Measurements from ENCODE around the gene DDX18. TPM values are rescaled to one million over a fixed set of nuclear protein-coding genes. Genes with fewer than 3 reads are reported as not detected.

The DDX18 gene
- total RNA-seq, 1 donor from 2014 or later: 51.9 TPM

DNA sequence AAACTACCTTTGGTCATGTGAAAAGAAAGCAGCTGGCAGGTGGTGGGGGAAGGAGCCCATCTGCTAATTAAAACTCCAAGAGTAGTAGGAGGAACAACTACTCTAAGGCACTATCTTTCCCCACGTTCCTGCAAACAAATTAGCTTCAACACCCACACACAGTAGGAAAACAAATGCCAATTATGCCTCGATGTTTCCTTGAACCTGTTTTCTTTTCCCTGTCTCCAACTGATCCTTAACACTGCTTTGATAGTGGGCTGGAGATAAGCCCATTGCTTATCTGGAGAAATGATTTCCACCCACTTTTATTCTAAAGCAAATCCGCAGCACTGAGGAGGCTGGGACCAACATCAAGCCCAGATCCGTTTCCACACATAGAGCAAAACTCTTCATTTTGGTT lies 36.0 kb downstream of the DDX18 start:
- no peak for TF ChIP-seq CTCF (conservative IDR thresholded peaks at IDR 0.05; ENCODE audit: low read depth, low read length)
- no peak for DNase-seq (ENCODE audit: low read depth)
- H3K4me3 ChIP-seq (ENCODE audit: low read depth, low read length): no peak overlapping the region

- TF ChIP-seq CTCF (conservative IDR thresholded peaks at IDR 0.05; ENCODE audit: low read depth, low read length): no peak
- DNase-seq (ENCODE audit: low read depth): no peak
- no peak overlapping the region for H3K4me3 ChIP-seq (ENCODE audit: low read depth, low read length)
Measured at GRCh38 chr2:117851969-117852368, 37.5 kb downstream of the DDX18 start.

GRCh38 chr2:117853316-117853715 lies 38.8 kb downstream of the DDX18 start:
- no peak for DNase-seq (ENCODE audit: low read depth)
- H3K4me3 ChIP-seq (ENCODE audit: low read depth, low read length): no peak overlapping the region
- no peak for TF ChIP-seq CTCF (conservative IDR thresholded peaks at IDR 0.05; ENCODE audit: low read depth, low read length)

- DNase-seq (ENCODE audit: low read depth): no peak
- no peak for TF ChIP-seq CTCF (conservative IDR thresholded peaks at IDR 0.05; ENCODE audit: low read depth, low read length)
- no peak overlapping the region for H3K4me3 ChIP-seq (ENCODE audit: low read depth, low read length)
Measured at GRCh38 chr2:117853873-117854272, 39.4 kb downstream of the DDX18 start.

- TF ChIP-seq CTCF (conservative IDR thresholded peaks at IDR 0.05; ENCODE audit: low read depth, low read length): no peak
- H3K4me3 ChIP-seq (ENCODE audit: low read depth, low read length): no peak overlapping the region
- DNase-seq (ENCODE audit: low read depth): no peak
Measured at GRCh38 chr2:117854610-117855009, 40.1 kb downstream of the DDX18 start.

- no peak for DNase-seq (ENCODE audit: low read depth)
- no peak overlapping the region for H3K4me3 ChIP-seq (ENCODE audit: low read depth, low read length)
- no peak for TF ChIP-seq CTCF (conservative IDR thresholded peaks at IDR 0.05; ENCODE audit: low read depth, low read length)
Measured at GRCh38 chr2:117855886-117856285, 41.4 kb downstream of the DDX18 start.

- TF ChIP-seq CTCF (conservative IDR thresholded peaks at IDR 0.05; ENCODE audit: low read depth, low read length): no peak
- H3K4me3 ChIP-seq (ENCODE audit: low read depth, low read length): no peak overlapping the region
- peak; percentile 96 for DNase-seq (ENCODE audit: low read depth)
Measured at GRCh38 chr2:117856415-117857210, 42.1 kb downstream of the DDX18 start.

Data from epithelial cell of proximal tubule (primary cell).